ENCODE results near the gene TRAF3.

DNA sequence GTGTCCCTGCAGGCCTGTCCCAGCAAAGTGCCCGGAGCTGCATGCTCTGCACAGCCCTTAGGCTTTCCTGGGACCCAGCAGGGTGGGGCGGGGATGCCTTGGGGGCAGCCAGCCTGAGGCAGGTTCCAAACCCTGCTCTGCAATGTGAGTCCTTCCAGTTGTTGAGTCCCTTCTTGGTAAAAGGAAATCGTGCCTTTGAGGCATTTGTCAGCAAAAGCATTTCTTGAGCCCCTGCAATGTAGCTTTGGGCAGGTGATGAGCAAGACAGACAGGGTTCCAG, 38.1 kb upstream of the TRAF3 start:
- TF ChIP-seq BACH2 (CRISPR knock-in tag; IDR thresholded peaks at IDR 0.05; ENCODE audit: borderline replicate concordance) (no peak), ZFP30 (CRISPR knock-in tag; IDR thresholded peaks at IDR 0.05) (no peak), CSDC2 (CRISPR knock-in tag; IDR thresholded peaks at IDR 0.05) (no peak)
- TF ChIP-seq, protein P1, sequence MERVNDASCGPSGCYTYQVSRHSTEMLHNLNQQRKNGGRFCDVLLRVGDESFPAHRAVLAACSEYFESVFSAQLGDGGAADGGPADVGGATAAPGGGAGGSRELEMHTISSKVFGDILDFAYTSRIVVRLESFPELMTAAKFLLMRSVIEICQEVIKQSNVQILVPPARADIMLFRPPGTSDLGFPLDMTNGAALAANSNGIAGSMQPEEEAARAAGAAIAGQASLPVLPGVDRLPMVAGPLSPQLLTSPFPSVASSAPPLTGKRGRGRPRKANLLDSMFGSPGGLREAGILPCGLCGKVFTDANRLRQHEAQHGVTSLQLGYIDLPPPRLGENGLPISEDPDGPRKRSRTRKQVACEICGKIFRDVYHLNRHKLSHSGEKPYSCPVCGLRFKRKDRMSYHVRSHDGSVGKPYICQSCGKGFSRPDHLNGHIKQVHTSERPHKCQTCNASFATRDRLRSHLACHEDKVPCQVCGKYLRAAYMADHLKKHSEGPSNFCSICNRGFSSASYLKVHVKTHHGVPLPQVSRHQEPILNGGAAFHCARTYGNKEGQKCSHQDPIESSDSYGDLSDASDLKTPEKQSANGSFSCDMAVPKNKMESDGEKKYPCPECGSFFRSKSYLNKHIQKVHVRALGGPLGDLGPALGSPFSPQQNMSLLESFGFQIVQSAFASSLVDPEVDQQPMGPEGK (CRISPR knock-in tag; IDR thresholded peaks at IDR 0.05; ENCODE audit: borderline replicate concordance), result no peak
- TF ChIP-seq, protein P2, sequence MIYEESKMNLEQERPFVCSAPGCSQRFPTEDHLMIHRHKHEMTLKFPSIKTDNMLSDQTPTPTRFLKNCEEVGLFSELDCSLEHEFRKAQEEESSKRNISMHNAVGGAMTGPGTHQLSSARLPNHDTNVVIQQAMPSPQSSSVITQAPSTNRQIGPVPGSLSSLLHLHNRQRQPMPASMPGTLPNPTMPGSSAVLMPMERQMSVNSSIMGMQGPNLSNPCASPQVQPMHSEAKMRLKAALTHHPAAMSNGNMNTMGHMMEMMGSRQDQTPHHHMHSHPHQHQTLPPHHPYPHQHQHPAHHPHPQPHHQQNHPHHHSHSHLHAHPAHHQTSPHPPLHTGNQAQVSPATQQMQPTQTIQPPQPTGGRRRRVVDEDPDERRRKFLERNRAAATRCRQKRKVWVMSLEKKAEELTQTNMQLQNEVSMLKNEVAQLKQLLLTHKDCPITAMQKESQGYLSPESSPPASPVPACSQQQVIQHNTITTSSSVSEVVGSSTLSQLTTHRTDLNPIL (CRISPR knock-in tag; IDR thresholded peaks at IDR 0.05; ENCODE audit: low read depth), result no peak

Data from SK-N-SH treated with all-trans-retinoic acid at 6 μM for 48 hours (cell line).